Activated naive CD4-positive, alpha-beta T cell (primary cell): Measurements from ENCODE around the gene SMYD3.

Experiments used
- DNase-seq, 4 experiments: peaks; one replicate each; lab custom pipeline; 2025; lab: John Stamatoyannopoulos, UW

The SMYD3 gene

GRCh38 chr1:246306415-246307037 is 200.6 kb downstream of the SMYD3 start:
- DNase-seq, result no peak

- no peak for DNase-seq
Observed at GRCh38 chr1:246304484-246305259, 202.4 kb downstream of the SMYD3 start.

- no peak for DNase-seq
Observed at GRCh38 chr1:246302711-246303317, 204.3 kb downstream of the SMYD3 start.

GRCh38 chr1:246302251-246302625 is 204.8 kb downstream of the SMYD3 start:
- no peak for DNase-seq

GRCh38 chr1:246301553-246302250 is 205.4 kb downstream of the SMYD3 start:
- DNase-seq, result no peak

- no peak for DNase-seq
Observed at GRCh38 chr1:246300626-246301549, 206.2 kb downstream of the SMYD3 start.

- no peak for DNase-seq
Observed at GRCh38 chr1:246297279-246298265, 209.5 kb downstream of the SMYD3 start.

GRCh38 chr1:246295968-246296367 is 211.1 kb downstream of the SMYD3 start:
- no peak for DNase-seq

GRCh38 chr1:246295340-246295739 is 211.7 kb downstream of the SMYD3 start:
- DNase-seq, result no peak

GRCh38 chr1:246294263-246294662 is 212.8 kb downstream of the SMYD3 start:
- no peak for DNase-seq

- no peak for DNase-seq
Observed at GRCh38 chr1:246293366-246294121, 213.5 kb downstream of the SMYD3 start.

- DNase-seq, result no peak
Observed at GRCh38 chr1:246292571-246292970, 214.5 kb downstream of the SMYD3 start.

GRCh38 chr1:246291127-246291526 is 216.0 kb downstream of the SMYD3 start:
- no peak for DNase-seq

GRCh38 chr1:246283771-246284410 is 223.2 kb downstream of the SMYD3 start:
- DNase-seq, result no peak

- DNase-seq, result no peak
Observed at GRCh38 chr1:246281639-246282038, 225.4 kb downstream of the SMYD3 start.

- DNase-seq, result no peak
Observed at GRCh38 chr1:246281195-246281594, 225.9 kb downstream of the SMYD3 start.

- no peak for DNase-seq
Observed at GRCh38 chr1:246280551-246280950, 226.5 kb downstream of the SMYD3 start.

- DNase-seq, result no peak
Observed at GRCh38 chr1:246279402-246279801, 227.7 kb downstream of the SMYD3 start.

GRCh38 chr1:246278371-246278770 is 228.7 kb downstream of the SMYD3 start:
- no peak for DNase-seq
